K562 (cell line): Measurements from ENCODE around the gene EPB41L1.

Experiments used
- ESRRA ChIP-seq: fragments of 450-650 bp; IDR thresholded peaks from 2 replicates; pipeline ENCODE4 v1.6.1; 2014; ENCODE audit warnings: low read depth, mild to moderate bottlenecking, moderate library complexity, borderline replicate concordance
- MYC ChIP-seq, 2 experiments: fragments of 250-450 bp in 1 of 2; sonication (Bioruptor Pico) in 1 of 2; IDR thresholded peaks; 2 replicates each; pipeline versions ENCODE4 v1.5.1 to v1.6.1; 2012 to 2021; ENCODE audit warnings: low read depth in 2 of 2, borderline replicate concordance in 1 of 2, improper control_type of control experiment in 1 of 2, low read length in 1 of 2, mild to moderate bottlenecking in 1 of 2, moderate library complexity in 1 of 2
- TF ChIP-seq, protein P1 (sequence below), 3 experiments: IDR thresholded peaks in 2 of 3; conservative IDR thresholded peaks in 1 of 3; 2 replicates each; pipeline ENCODE4 v1.5.1; 2011 to 2012; ENCODE audit warnings: low read length in 3 of 3, mild to moderate bottlenecking in 3 of 3, control low read depth in 2 of 3, improper control_type of control experiment in 1 of 3, inconsistent platforms in 1 of 3, low read depth in 1 of 3, mixed read lengths in 1 of 3, moderate library complexity in 1 of 3; ENCODE audit not compliant: insufficient read depth in 2 of 3
- TF ChIP-seq, protein P2 (sequence below): fragments of 450-650 bp; IDR thresholded peaks from 2 replicates; pipeline ENCODE4 v1.6.1; 2018; ENCODE audit not compliant: partially characterized antibody

DNA sequence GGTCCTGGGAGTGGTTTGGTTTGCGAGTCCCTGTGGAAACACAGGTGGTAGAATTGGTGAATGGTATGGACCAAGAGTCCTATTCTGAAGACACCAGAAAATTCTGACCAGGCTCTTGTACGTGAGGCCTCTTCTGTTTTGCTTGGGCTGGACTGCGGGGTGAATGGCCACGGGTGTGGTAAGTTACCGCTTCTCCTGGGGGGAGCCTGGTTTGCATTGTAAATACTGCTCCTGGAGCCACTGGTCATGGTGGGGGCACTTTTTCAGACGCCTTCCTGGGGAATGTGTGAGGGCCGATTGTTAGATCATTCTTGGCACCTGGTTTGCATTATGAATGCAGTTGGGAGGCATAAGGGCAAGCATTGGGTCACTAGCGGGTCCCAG lies 25.4 kb upstream of the EPB41L1 start:
- TF ChIP-seq, protein P1, sequence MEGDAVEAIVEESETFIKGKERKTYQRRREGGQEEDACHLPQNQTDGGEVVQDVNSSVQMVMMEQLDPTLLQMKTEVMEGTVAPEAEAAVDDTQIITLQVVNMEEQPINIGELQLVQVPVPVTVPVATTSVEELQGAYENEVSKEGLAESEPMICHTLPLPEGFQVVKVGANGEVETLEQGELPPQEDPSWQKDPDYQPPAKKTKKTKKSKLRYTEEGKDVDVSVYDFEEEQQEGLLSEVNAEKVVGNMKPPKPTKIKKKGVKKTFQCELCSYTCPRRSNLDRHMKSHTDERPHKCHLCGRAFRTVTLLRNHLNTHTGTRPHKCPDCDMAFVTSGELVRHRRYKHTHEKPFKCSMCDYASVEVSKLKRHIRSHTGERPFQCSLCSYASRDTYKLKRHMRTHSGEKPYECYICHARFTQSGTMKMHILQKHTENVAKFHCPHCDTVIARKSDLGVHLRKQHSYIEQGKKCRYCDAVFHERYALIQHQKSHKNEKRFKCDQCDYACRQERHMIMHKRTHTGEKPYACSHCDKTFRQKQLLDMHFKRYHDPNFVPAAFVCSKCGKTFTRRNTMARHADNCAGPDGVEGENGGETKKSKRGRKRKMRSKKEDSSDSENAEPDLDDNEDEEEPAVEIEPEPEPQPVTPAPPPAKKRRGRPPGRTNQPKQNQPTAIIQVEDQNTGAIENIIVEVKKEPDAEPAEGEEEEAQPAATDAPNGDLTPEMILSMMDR (IDR thresholded peaks at IDR 0.05 in 2 of 3, conservative IDR thresholded peaks at IDR 0.05 in 1 of 3; ENCODE audit: insufficient read depth in 2 of 3, low read depth in 1 of 3, low read length in 3 of 3) = no peak
- TF ChIP-seq MYC (IDR thresholded peaks at IDR 0.05; ENCODE audit: low read depth, low read length) = no peak
- TF ChIP-seq MYC (CRISPR knock-in tag; IDR thresholded peaks at IDR 0.05; ENCODE audit: borderline replicate concordance, low read depth) = no peak
- TF ChIP-seq ESRRA = no peak
- TF ChIP-seq, protein P2, sequence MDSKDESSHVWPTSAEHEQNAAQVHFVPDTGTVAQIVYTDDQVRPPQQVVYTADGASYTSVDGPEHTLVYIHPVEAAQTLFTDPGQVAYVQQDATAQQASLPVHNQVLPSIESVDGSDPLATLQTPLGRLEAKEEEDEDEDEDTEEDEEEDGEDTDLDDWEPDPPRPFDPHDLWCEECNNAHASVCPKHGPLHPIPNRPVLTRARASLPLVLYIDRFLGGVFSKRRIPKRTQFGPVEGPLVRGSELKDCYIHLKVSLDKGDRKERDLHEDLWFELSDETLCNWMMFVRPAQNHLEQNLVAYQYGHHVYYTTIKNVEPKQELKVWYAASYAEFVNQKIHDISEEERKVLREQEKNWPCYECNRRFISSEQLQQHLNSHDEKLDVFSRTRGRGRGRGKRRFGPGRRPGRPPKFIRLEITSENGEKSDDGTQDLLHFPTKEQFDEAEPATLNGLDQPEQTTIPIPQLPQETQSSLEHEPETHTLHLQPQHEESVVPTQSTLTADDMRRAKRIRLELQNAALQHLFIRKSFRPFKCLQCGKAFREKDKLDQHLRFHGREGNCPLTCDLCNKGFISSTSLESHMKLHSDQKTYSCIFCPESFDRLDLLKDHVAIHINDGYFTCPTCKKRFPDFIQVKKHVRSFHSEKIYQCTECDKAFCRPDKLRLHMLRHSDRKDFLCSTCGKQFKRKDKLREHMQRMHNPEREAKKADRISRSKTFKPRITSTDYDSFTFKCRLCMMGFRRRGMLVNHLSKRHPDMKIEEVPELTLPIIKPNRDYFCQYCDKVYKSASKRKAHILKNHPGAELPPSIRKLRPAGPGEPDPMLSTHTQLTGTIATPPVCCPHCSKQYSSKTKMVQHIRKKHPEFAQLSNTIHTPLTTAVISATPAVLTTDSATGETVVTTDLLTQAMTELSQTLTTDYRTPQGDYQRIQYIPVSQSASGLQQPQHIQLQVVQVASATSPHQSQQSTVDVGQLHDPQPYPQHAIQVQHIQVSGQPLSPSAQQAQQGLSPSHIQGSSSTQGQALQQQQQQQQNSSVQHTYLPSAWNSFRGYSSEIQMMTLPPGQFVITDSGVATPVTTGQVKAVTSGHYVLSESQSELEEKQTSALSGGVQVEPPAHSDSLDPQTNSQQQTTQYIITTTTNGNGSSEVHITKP = no peak
